ENCODE results near the gene OCA2.

OCA2 gene

DNA sequence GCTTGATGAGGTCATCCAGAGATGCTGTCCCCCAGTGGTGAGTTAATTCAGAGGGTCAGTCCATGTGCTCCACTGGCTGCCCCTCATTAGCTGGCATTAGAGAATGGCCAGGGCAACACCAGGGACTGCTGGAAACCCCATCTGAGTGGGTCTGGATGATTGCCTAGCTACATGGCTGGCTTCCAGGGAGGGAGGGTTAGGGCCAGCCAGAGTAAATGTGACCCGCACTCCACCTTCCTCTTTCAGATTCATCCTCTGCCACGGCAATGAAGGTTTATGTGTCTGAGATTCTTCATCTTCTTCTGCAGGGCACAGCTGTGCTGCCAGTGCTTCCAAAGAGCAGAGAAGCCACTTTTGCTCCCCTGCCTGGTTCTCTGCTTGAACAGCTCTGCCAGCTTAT lies 391.9 kb downstream of the OCA2 start:
- DNase-seq (ENCODE audit: low read depth) = no peak

DNA sequence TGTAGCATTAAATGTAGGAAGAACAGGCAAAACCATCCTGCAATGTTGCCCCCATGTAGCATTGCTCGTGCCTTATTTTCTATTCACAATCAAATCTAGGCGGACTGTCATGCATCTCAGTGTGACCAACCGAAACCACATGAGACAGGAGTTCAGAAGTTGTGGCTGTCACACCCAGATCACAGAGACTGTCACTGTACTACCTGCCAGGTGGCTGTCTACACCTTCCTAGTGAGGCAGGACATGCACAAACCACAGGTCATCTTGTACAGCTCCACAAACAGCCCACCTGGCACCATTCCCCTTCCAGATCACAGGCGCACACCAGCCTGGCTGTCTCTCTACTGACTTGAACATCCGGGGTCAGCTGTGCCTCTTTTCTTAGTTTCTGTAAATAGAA lies 392.8 kb downstream of the OCA2 start:
- DNase-seq (ENCODE audit: low read depth) = no peak

GRCh38 chr15:27705056-27705455 lies 394.1 kb downstream of the OCA2 start:
- no peak for DNase-seq (ENCODE audit: low read depth)

Measured in EH (cell line).